Caco-2 (cell line): ENCODE measurements around the gene PALLD. TPM values are rescaled to one million over a fixed set of nuclear protein-coding genes. Genes with fewer than 3 reads are reported as not detected.

ENCODE experiments used
- BruUV-seq: library from RNA; stranded (reverse); fragments of 400-500 nt; replicated peaks from 2 replicates; lab custom pipeline; 2021; lab: Mats Ljungman, UMichigan
- CTCF ChIA-PET: fragments of 300-600 bp; sonication (Branson Sonifier 250); formaldehyde crosslinking; loops from one replicate; lab custom pipeline; 2022; ENCODE audit warnings: antibody characterized with exemption; lab: Charles Lee
- POLR2A ChIA-PET: fragments of 300-600 bp; sonication (Branson Sonifier 250); formaldehyde crosslinking; loops from one replicate; lab custom pipeline; 2022; ENCODE audit warnings: antibody characterized with exemption; lab: Charles Lee
- DNase-seq, 2 experiments: peaks; one replicate each; pipeline versions ENCODE4 v3.0.0 to v3.0.0-alpha.2; 2020 to 2022
- H3K27me3 ChIP-seq: replicated peaks from 2 replicates; pipeline ENCODE4 v1.6.0; 2011; ENCODE audit warnings: low read length; ENCODE audit not compliant: control insufficient read depth, insufficient read depth
- H3K36me3 ChIP-seq: 2 replicates; pipeline ENCODE4 v1.5.1; 2011; ENCODE audit warnings: low read length; ENCODE audit not compliant: control insufficient read depth, insufficient read depth
- H3K4me1 ChIP-seq: fragments of 250-450 bp; sonication (Bioruptor Pico); 2 replicates; pipeline ENCODE4 v1.5.1; 2020; ENCODE audit warnings: mild to moderate bottlenecking
- H3K4me3 ChIP-seq: 2 replicates; pipeline ENCODE4 v1.5.1; 2011; ENCODE audit warnings: low read depth, mild to moderate bottlenecking, control low read depth, low read length
- H3K9me3 ChIP-seq: fragments of 250-450 bp; sonication (Bioruptor Pico); 2 replicates; pipeline ENCODE4 v1.5.1; 2020; ENCODE audit warnings: mild to moderate bottlenecking, moderate library complexity
- H3K27ac Mint-ChIP-seq: one replicate; pipeline ENCODE4 v1.8.0; 2022; ENCODE audit warnings: mixed read lengths; ENCODE audit not compliant: unreplicated experiment
- H3K27me3 Mint-ChIP-seq: one replicate; pipeline ENCODE4 v1.8.0; 2022; ENCODE audit warnings: mixed read lengths; ENCODE audit not compliant: insufficient read depth, unreplicated experiment
- H3K36me3 Mint-ChIP-seq: one replicate; pipeline ENCODE4 v1.8.0; 2022; ENCODE audit warnings: mild to moderate bottlenecking, mixed read lengths; ENCODE audit not compliant: insufficient read depth, unreplicated experiment
- H3K4me1 Mint-ChIP-seq: one replicate; pipeline ENCODE4 v1.8.0; 2022; ENCODE audit warnings: low read depth, mixed read lengths; ENCODE audit not compliant: unreplicated experiment
- H3K4me3 Mint-ChIP-seq: one replicate; pipeline ENCODE4 v1.8.0; 2022; ENCODE audit warnings: mild to moderate bottlenecking, moderate library complexity, mixed read lengths; ENCODE audit not compliant: unreplicated experiment
- H3K9me3 Mint-ChIP-seq: one replicate; pipeline ENCODE4 v1.8.0; 2022; ENCODE audit warnings: mixed read lengths; ENCODE audit not compliant: unreplicated experiment
- CTCF ChIP-seq, 2 experiments: fragments of 200-600 bp in 1 of 2; IDR thresholded peaks; 1 replicate in 1 of 2; 2 replicates in 1 of 2; pipeline versions ENCODE4 v1.5.1 to v1.8.0; 2011 to 2022; ENCODE audit warnings: antibody characterized with exemption in 1 of 2, control low read depth in 1 of 2, inconsistent platforms in 1 of 2, low read depth in 1 of 2, low read length in 1 of 2, mild to moderate bottlenecking in 1 of 2, moderate library complexity in 1 of 2; ENCODE audit not compliant: insufficient read depth in 1 of 2, severe bottlenecking in 1 of 2, unreplicated experiment in 1 of 2
- intact Hi-C: fragments of 100-400 bp; cut with micrococcal nuclease; formaldehyde crosslinking; loops from one replicate; pipeline ENCODE4 v1.10.0; 2022; ENCODE audit not compliant: unreplicated experiment
- total RNA-seq: library from RNA; stranded (reverse); gene quantifications from 2 replicates; pipeline ENCODE4 v1.2.3, GENCODE V29; 2022

Gene PALLD
- total RNA-seq, 1 experiment from 2014 or later, result 12.3 TPM

DNA sequence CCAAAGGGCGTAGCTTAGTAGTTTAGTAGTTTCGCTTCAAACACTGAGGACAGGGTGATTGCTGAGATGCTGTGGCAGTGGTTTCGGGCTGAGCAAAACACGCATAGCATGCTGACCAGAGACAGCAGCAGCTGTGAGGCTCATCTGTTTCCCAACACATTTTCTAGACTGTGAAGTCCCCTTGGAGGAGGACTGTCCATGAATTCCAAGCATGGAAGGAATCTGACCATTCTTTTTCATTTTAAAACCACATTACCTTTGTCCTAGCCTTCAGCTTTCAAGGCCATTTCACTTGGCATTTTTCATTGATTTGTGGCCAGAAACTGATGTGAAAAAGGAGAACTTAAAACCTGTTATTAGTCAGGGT, 240.9 kb downstream of the PALLD start:
- H3K4me1 ChIP-seq, result no peaks in the 10 kb centered on the region
- peaks cover 8% of the 10 kb centered on the region for H3K4me1 Mint-ChIP-seq
- no peak overlapping the region for H3K27ac Mint-ChIP-seq
- no peak for TF ChIP-seq CTCF (IDR thresholded peaks at IDR 0.05; ENCODE audit: insufficient read depth in 1 of 2, low read depth in 1 of 2, low read length in 1 of 2, severe bottlenecking in 1 of 2, unreplicated experiment in 1 of 2)
- H3K9me3 ChIP-seq, result no peaks in the 10 kb centered on the region
- ChIA-PET POLR2A (no interaction called here), CTCF (no interaction called here)
- H3K4me3 Mint-ChIP-seq, result no peak overlapping the region
- H3K36me3 ChIP-seq, result no peaks in the 10 kb centered on the region
- no peaks in the 10 kb centered on the region for H3K36me3 Mint-ChIP-seq
- no peaks in the 10 kb centered on the region for H3K9me3 Mint-ChIP-seq
- H3K27me3 Mint-ChIP-seq, result no peaks in the 10 kb centered on the region
- H3K4me3 ChIP-seq, result no peak overlapping the region
- H3K27me3 ChIP-seq, result no peaks in the 10 kb centered on the region
- DNase-seq, result no peak
- intact Hi-C loops, result no loop called here
- BruUV-seq, result no TSS peak

DNA sequence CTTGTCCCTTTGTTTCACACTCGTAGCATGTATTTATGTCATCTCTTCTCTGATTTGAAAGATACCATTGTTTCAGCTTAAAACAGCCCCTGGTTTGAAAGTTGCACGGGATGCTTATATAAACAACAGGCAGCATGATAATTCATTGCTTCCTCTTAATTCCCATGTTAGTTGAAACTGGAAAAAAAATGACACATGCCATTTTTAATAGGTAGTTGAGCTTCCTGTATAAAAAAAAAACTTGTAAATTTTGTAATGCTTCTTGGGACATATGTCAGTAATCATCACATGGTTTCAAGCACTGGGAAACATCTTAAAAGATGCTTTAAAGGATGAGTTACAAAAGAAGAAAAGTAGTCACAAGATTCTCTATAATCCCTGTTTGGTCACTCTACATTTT, 243.0 kb downstream of the PALLD start:
- intact Hi-C loops, result no loop called here
- no peak for DNase-seq
- Mint-ChIP-seq H3K4me3 (no peak overlapping the region), H3K27ac (no peak overlapping the region), H3K27me3 (no peaks in the 10 kb centered on the region), H3K9me3 (no peaks in the 10 kb centered on the region), H3K36me3 (no peaks in the 10 kb centered on the region), H3K4me1 (peaks cover 12% of the 10 kb centered on the region)
- Histone ChIP-seq H3K9me3 (no peaks in the 10 kb centered on the region), H3K4me3 (no peak overlapping the region), H3K27me3 (no peaks in the 10 kb centered on the region), H3K36me3 (no peaks in the 10 kb centered on the region), H3K4me1 (no peaks in the 10 kb centered on the region)
- no peak for TF ChIP-seq CTCF (IDR thresholded peaks at IDR 0.05; ENCODE audit: insufficient read depth in 1 of 2, low read depth in 1 of 2, low read length in 1 of 2, severe bottlenecking in 1 of 2, unreplicated experiment in 1 of 2)
- ChIA-PET CTCF (no interaction called here), POLR2A (no interaction called here)
- BruUV-seq, result no TSS peak

DNA sequence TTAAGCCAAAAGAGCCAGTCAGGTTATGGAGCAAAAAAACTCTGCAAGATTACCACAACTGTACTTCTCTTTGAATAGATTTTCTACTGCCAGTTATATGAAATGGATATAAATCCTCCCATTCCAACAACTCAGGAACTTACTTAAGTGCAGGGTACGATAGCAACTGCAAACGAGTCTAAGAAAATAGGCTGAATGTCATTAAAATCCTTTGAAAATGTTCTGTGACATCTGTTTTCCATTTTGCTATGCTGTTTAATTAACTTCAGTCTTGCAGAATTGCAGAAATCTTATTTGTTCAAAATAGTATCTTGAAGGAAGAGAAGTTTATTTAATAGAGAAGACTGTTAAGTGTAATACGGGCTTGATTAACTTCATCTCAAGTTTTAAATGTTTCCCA, 243.8 kb downstream of the PALLD start:
- no TSS peak for BruUV-seq
- H3K27me3 ChIP-seq, result no peaks in the 10 kb centered on the region
- ChIA-PET CTCF (no interaction called here), POLR2A (no interaction called here)
- H3K9me3 Mint-ChIP-seq, result no peaks in the 10 kb centered on the region
- no peaks in the 10 kb centered on the region for H3K9me3 ChIP-seq
- H3K4me3 Mint-ChIP-seq, result no peak overlapping the region
- H3K27ac Mint-ChIP-seq, result no peak overlapping the region
- no peaks in the 10 kb centered on the region for H3K27me3 Mint-ChIP-seq
- intact Hi-C loops, result no loop called here
- no peak overlapping the region for H3K4me3 ChIP-seq
- no peaks in the 10 kb centered on the region for H3K36me3 Mint-ChIP-seq
- peaks cover 8% of the 10 kb centered on the region for H3K4me1 Mint-ChIP-seq
- no peak for TF ChIP-seq CTCF (IDR thresholded peaks at IDR 0.05; ENCODE audit: insufficient read depth in 1 of 2, low read depth in 1 of 2, low read length in 1 of 2, severe bottlenecking in 1 of 2, unreplicated experiment in 1 of 2)
- H3K4me1 ChIP-seq, result no peaks in the 10 kb centered on the region
- no peak for DNase-seq
- no peaks in the 10 kb centered on the region for H3K36me3 ChIP-seq
